Transverse colon (tissue), 4 donors: Measurements from ENCODE around the gene PIK3IP1. TPM values are rescaled to one million over a fixed set of nuclear protein-coding genes. Genes with fewer than 3 reads are reported as not detected.

Experiments
- DNase-seq: peaks from one replicate; pipeline ENCODE4 v3.0.0-alpha.2; 2019
- H3K27ac ChIP-seq, 4 donors: fragments of 200-600 bp; sonication (generic); 2 replicates each; pipeline ENCODE4 v1.5.1; 2016 to 2018; ENCODE audit warnings: inconsistent platforms in 4 of 4
- H3K27me3 ChIP-seq: fragments of 200-600 bp; sonication (generic); 2 replicates; pipeline ENCODE4 v1.5.1; 2017; ENCODE audit warnings: inconsistent platforms
- H3K36me3 ChIP-seq, 4 donors: fragments of 200-600 bp; sonication (generic); 2 replicates each; pipeline ENCODE4 v1.5.1; 2017 to 2019; ENCODE audit warnings: inconsistent platforms in 4 of 4
- H3K4me1 ChIP-seq, 4 donors: fragments of 200-600 bp; sonication (generic); 2 replicates each; pipeline ENCODE4 v1.5.1; 2017 to 2020; ENCODE audit warnings: inconsistent platforms in 4 of 4
- H3K4me3 ChIP-seq, 4 donors: fragments of 200-600 bp; sonication (generic); 1 replicate in 1 of 4; 2 replicates in 3 of 4; pipeline versions ENCODE4 v1.5.1 to v1.6.1; 2017 to 2019; ENCODE audit warnings: inconsistent platforms in 4 of 4
- H3K9me3 ChIP-seq, 2 donors: fragments of 200-600 bp; sonication (generic); 2 replicates each; pipeline ENCODE4 v1.5.1; 2017 to 2019; ENCODE audit warnings: inconsistent platforms in 2 of 2
- CTCF ChIP-seq, 5 experiments: fragments of 200-600 bp in 3 of 5; fragments of 450-650 bp in 2 of 5; sonication (generic) in 3 of 5; IDR thresholded peaks; 1 replicate in 2 of 5; 2 replicates in 3 of 5; pipeline ENCODE4 v1.5.1; 2016 to 2017; ENCODE audit warnings: antibody characterized with exemption in 5 of 5, inconsistent platforms in 3 of 5, mild to moderate bottlenecking in 2 of 5, moderate library complexity in 1 of 5
- EP300 ChIP-seq: sonication (generic); formaldehyde crosslinking; IDR thresholded peaks from one replicate; pipeline ENCODE4 v1.6.1; 2017; ENCODE audit warnings: antibody characterized with exemption, low read depth
- POLR2A ChIP-seq: fragments of 450-650 bp; IDR thresholded peaks from one replicate; pipeline ENCODE4 v1.6.1; 2016; ENCODE audit warnings: antibody characterized with exemption, mild to moderate bottlenecking, moderate library complexity
- POLR2AphosphoS5 ChIP-seq, 3 donors: sonication (generic); formaldehyde crosslinking; IDR thresholded peaks; one replicate each; pipeline ENCODE4 v1.6.1; 2016; ENCODE audit warnings: antibody characterized with exemption in 3 of 3
- WGBS, 2 donors: methylation state at CpG; one replicate each; pipeline ENCODE4 v1.1.5; 2018; ENCODE audit warnings: low coverage in 1 of 2; 5-methylcytosine and 5-hydroxymethylcytosine counted together
- in situ Hi-C, 4 donors: fragments of 200-750 bp; cut with MboI; loops; one replicate each; pipeline versions ENCODE4 v1.15.0 to v1.15.1; 2017; ENCODE audit warnings: low sequenced_read_pairs in 3 of 4, low pct_ligation_motif_present in 1 of 4, low pct_unique_long_range_greater_than_20kb in 1 of 4
- intact Hi-C: fragments of 100-400 bp; cut with DNase I; formaldehyde crosslinking; loops from one replicate; pipeline ENCODE4 v1.15.1; 2023; ENCODE audit warnings: low total_unique reads
- total RNA-seq, 4 donors: library from RNA; depleted of rRNA; stranded (reverse); fragments of >200 nt; gene quantifications; one replicate each; pipeline ENCODE4 v1.1.0, GENCODE V29; 2016

The PIK3IP1 gene
- total RNA-seq, 4 donors from 2014 or later, result 11.6 to 46.7 (median 35.2) TPM

- Histone ChIP-seq H3K9me3 (no peaks in the 10 kb centered on the region), H3K4me1 (peaks cover 0 to 4% (median 0%) of the 10 kb centered on the region in 4 donors), H3K27me3 (no peaks in the 10 kb centered on the region), H3K27ac (peak overlapping the region in 2 of 4 donors; percentile 8), H3K36me3 (peaks cover 0 to 38% (median 15%) of the 10 kb centered on the region in 4 donors), H3K4me3 (no peak overlapping the region)
- WGBS, 2 donors, result 45 to 56% methylated on average over 2 to 6 of the region's 6 CpGs
- no peak for TF ChIP-seq EP300
- no peak for TF ChIP-seq POLR2A
- TF ChIP-seq CTCF (IDR thresholded peaks at IDR 0.05), result no peak
- no peak for TF ChIP-seq POLR2AphosphoS5 (IDR thresholded peaks at IDR 0.05)
- no peak for DNase-seq
- intact Hi-C loops, result no loop called here
- in situ Hi-C loops, result no loop called here
Observed at GRCh38 chr22:31275018-31275417, 17.3 kb downstream of the PIK3IP1 start.

DNA sequence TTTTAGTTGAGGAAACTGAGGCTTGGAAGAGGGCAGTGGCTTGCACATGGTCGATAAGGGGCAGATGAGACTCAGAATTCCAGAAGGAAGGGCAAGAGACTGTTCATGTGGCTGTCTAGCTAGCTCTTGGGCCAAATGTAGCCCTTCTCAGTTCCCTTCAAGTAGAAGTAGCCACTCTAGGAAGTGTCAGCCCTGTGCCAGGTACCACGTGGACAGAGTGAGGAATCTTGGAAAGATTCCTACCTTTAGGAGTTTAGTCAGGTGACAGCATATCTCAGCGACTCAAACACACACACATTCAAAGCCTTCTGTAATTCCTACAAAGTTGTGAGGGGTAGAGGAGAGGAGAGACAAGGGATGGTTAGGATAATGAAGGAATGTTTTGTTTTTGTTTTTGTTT, 18.3 kb downstream of the PIK3IP1 start:
- intact Hi-C loops, result no loop called here
- TF ChIP-seq EP300, result no peak
- TF ChIP-seq POLR2AphosphoS5 (IDR thresholded peaks at IDR 0.05), result no peak
- no peak for TF ChIP-seq POLR2A
- no peak for TF ChIP-seq CTCF (IDR thresholded peaks at IDR 0.05)

GRCh38 chr22:31272522-31273446, 19.5 kb downstream of the PIK3IP1 start:
- WGBS, 2 donors, result 0 to 76% methylated on average over 1 to 15 of the region's 15 CpGs
- in situ Hi-C loops, result no loop called here
- Histone ChIP-seq H3K4me1 (peaks cover 0 to 4% (median 0%) of the 10 kb centered on the region in 4 donors), H3K4me3 (no peak overlapping the region), H3K27ac (peak overlapping the region in 2 of 4 donors; percentile 6 to 18), H3K36me3 (peaks cover 0 to 32% (median 15%) of the 10 kb centered on the region in 4 donors), H3K9me3 (no peaks in the 10 kb centered on the region), H3K27me3 (no peaks in the 10 kb centered on the region)
- intact Hi-C loops, result no loop called here
- peak; percentile 56 for DNase-seq
- TF ChIP-seq CTCF (IDR thresholded peaks at IDR 0.05) (peak; percentile 57 to 69 (median 64)), EP300 (no peak)

More for the DNA sequence above, 18.3 kb downstream of the PIK3IP1 start:
- no peaks in the 10 kb centered on the region for H3K9me3 ChIP-seq
- no peaks in the 10 kb centered on the region for H3K27me3 ChIP-seq
- in situ Hi-C loops, result no loop called here
- peaks cover 0 to 38% (median 16%) of the 10 kb centered on the region in 4 donors for H3K36me3 ChIP-seq
- no peak overlapping the region for H3K4me3 ChIP-seq
- H3K27ac ChIP-seq, result no peak overlapping the region
- H3K4me1 ChIP-seq, result peaks cover 0 to 4% (median 0%) of the 10 kb centered on the region in 4 donors
- WGBS, 2 donors, result 62 to 89% methylated on average over 3 of the region's 3 CpGs
- no peak for DNase-seq

DNA sequence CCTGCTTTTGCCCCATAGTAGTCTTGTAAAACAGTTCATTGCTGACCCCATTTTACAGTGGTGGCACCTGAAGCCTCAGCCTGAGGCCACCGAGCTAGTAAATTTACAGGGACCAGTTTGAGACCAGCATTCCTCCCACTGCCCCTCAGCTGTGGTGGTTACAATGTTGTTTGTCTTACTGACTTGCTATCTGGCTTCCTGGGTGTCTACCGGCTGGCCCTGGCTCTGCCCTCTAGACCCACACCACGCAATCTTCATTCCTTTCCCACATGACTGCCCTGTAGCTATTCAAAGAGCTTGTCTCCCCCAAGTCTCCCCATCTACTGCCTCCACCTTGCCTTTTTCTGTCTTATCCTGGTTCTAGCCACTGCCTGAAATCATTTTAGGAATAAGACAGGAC, 20.8 kb downstream of the PIK3IP1 start:
- WGBS, 2 donors, result 83% methylated on average over 3 of the region's 3 CpGs; no CpG with 5 or more reads in 1 of the 2 donors
- TF ChIP-seq EP300 (no peak), CTCF (IDR thresholded peaks at IDR 0.05) (no peak), POLR2AphosphoS5 (IDR thresholded peaks at IDR 0.05) (no peak), POLR2A (no peak)
- Histone ChIP-seq H3K9me3 (no peaks in the 10 kb centered on the region), H3K27me3 (no peaks in the 10 kb centered on the region), H3K36me3 (peaks cover 0 to 39% (median 10%) of the 10 kb centered on the region in 4 donors), H3K4me3 (no peak overlapping the region), H3K27ac (no peak overlapping the region), H3K4me1 (peaks cover 0 to 4% (median 0%) of the 10 kb centered on the region in 4 donors)
- no peak for DNase-seq
- in situ Hi-C loops (no loop called here), intact Hi-C loops (no loop called here)
